GM12891 (cell line): ENCODE results near the gene CHPT1.
"Not testable (repeated sequence)": the region's sequence is repeated elsewhere in the genome, so short reads cannot be mapped to it uniquely, and the experiment has no call there.

Experiments used
- POLR2AphosphoS5 ChIP-seq: IDR thresholded peaks from 2 replicates; pipeline ENCODE4 v1.6.1; 2011; ENCODE audit warnings: low read depth, low read length, control low read depth
- TAF1 ChIP-seq: IDR thresholded peaks from 2 replicates; pipeline ENCODE4 v1.6.1; 2011; ENCODE audit warnings: low read depth, low read length, control low read depth

GRCh38 chr12:101660662-101661061 lies 36.8 kb upstream of the CHPT1 start:
- TF ChIP-seq POLR2AphosphoS5, TAF1: not testable (repeated sequence)
